Endothelial cell of umbilical vein (primary cell): ENCODE data around the gene SLC22A4. TPM values are rescaled to one million over a fixed set of nuclear protein-coding genes. Genes with fewer than 3 reads are reported as not detected.

Experiments used
- BruUV-seq: library from RNA; stranded (reverse); fragments of 400-500 nt; replicated peaks from 2 replicates; lab custom pipeline; 2021; lab: Mats Ljungman, UMichigan
- CTCF ChIA-PET: fragments of 300-600, 350-600 bp; sonication (Branson Sonifier 250); formaldehyde crosslinking; loops from one replicate; lab custom pipeline; 2021; ENCODE audit warnings: antibody characterized with exemption, inconsistent platforms; lab: Charles Lee
- POLR2A ChIA-PET: fragments of 300-600, 350-600 bp; sonication (Branson Sonifier 250); formaldehyde crosslinking; loops from one replicate; lab custom pipeline; 2021; ENCODE audit warnings: antibody characterized with exemption, inconsistent platforms; lab: Charles Lee
- DNase-seq: peaks from one replicate; pipeline ENCODE4 v3.0.0-alpha.2; 2011; ENCODE audit warnings: low read depth, low spot score
- FAIRE-seq: peaks from 2 replicates; lab custom pipeline; 2011; peaks lifted over from hg19 to GRCh38; lab: Jason Lieb, UNC
- H2AFZ ChIP-seq: 2 replicates; pipeline ENCODE4 v1.6.0; 2012; ENCODE audit warnings: low read depth, low read length, control low read depth, inconsistent platforms
- H3K27ac ChIP-seq: 2 replicates; pipeline ENCODE4 v1.5.1; 2011; ENCODE audit warnings: low read depth, mild to moderate bottlenecking, control low read depth, low read length, moderate library complexity; ENCODE audit not compliant: insufficient read depth
- H3K27me3 ChIP-seq, 2 experiments: 2 replicates each; pipeline versions ENCODE4 v1.6.0 to v1.6.1; 2011; ENCODE audit warnings: low read length in 2 of 2, mixed read lengths in 1 of 2; ENCODE audit not compliant: control insufficient read depth in 2 of 2, insufficient read depth in 2 of 2
- H3K36me3 ChIP-seq, 2 experiments: 2 replicates in 1 of 2; 3 replicates in 1 of 2; pipeline ENCODE4 v1.5.1; 2011; ENCODE audit warnings: low read length in 2 of 2, mild to moderate bottlenecking in 1 of 2, moderate library complexity in 1 of 2; ENCODE audit not compliant: control insufficient read depth in 2 of 2, insufficient read depth in 2 of 2; ENCODE audit errors: extremely low read depth in 1 of 2
- H3K4me1 ChIP-seq: 3 replicates; pipeline ENCODE4 v1.5.1; 2011; ENCODE audit warnings: mild to moderate bottlenecking, low read length; ENCODE audit not compliant: control insufficient read depth, insufficient read depth; ENCODE audit errors: extremely low read depth
- H3K4me2 ChIP-seq: 2 replicates; pipeline ENCODE4 v1.6.1; 2011; ENCODE audit warnings: low read length, control low read depth, mixed read lengths; ENCODE audit not compliant: insufficient read depth
- H3K4me3 ChIP-seq, 3 experiments: fragments of 200-600 bp in 1 of 3; sonication (generic), shearing (Covaris generic) in 1 of 3; replicated peaks in 1 of 3; 2 replicates each; pipeline ENCODE4 v1.5.1; 2011 to 2016; ENCODE audit warnings: control low read depth in 3 of 3, low read length in 3 of 3, mild to moderate bottlenecking in 2 of 3, inconsistent platforms in 1 of 3, low read depth in 1 of 3, moderate library complexity in 1 of 3; ENCODE audit not compliant: insufficient read depth in 1 of 3
- H3K79me2 ChIP-seq: 2 replicates; pipeline ENCODE4 v1.6.0; 2012; ENCODE audit warnings: low read length, inconsistent platforms; ENCODE audit not compliant: control insufficient read depth, insufficient read depth
- H3K9ac ChIP-seq: replicated peaks from 2 replicates; pipeline ENCODE3; 2011; ENCODE audit warnings: low read length, control low read depth; ENCODE audit not compliant: insufficient read depth; ENCODE audit errors: extremely low read depth
- H3K9me1 ChIP-seq: replicated peaks from 3 replicates; pipeline ENCODE4 v1.6.0; 2011; ENCODE audit warnings: mild to moderate bottlenecking, low read length; ENCODE audit not compliant: control insufficient read depth, insufficient read depth; ENCODE audit errors: extremely low read depth
- H3K9me3 ChIP-seq: replicated peaks from 2 replicates; pipeline ENCODE4 v1.5.1; 2012; ENCODE audit warnings: low read length, inconsistent platforms; ENCODE audit not compliant: control insufficient read depth, insufficient read depth
- H4K20me1 ChIP-seq: replicated peaks from 2 replicates; pipeline ENCODE3; 2011; ENCODE audit warnings: mild to moderate bottlenecking, low read length; ENCODE audit not compliant: control insufficient read depth, insufficient read depth; ENCODE audit errors: extremely low read depth
- EZH2 ChIP-seq: IDR thresholded peaks from 2 replicates; pipeline ENCODE4 v1.6.1; 2012; ENCODE audit warnings: borderline replicate concordance, low read depth, mild to moderate bottlenecking, moderate library complexity, low read length, inconsistent platforms; ENCODE audit not compliant: severe bottlenecking
- FOS ChIP-seq: IDR thresholded peaks from 2 replicates; pipeline ENCODE4 v1.6.1; 2011; ENCODE audit warnings: mild to moderate bottlenecking, low read length, moderate library complexity, borderline replicate concordance; ENCODE audit not compliant: insufficient read depth
- GATA2 ChIP-seq: IDR thresholded peaks from 2 replicates; pipeline ENCODE4 v1.7.0; 2011; ENCODE audit warnings: low read depth, mild to moderate bottlenecking, moderate library complexity, mixed read lengths, low read length; ENCODE audit not compliant: insufficient read length, insufficient read depth
- JUN ChIP-seq: IDR thresholded peaks from 2 replicates; pipeline ENCODE4 v1.6.1; 2011; ENCODE audit warnings: borderline replicate concordance, low read depth; ENCODE audit not compliant: insufficient read length, insufficient read depth
- MAX ChIP-seq: IDR thresholded peaks from 2 replicates; pipeline ENCODE4 v1.6.1; 2011; ENCODE audit not compliant: insufficient read depth, insufficient read length
- POLR2AphosphoS5 ChIP-seq: IDR thresholded peaks from 2 replicates; pipeline ENCODE4 v1.6.1; 2012; ENCODE audit warnings: low read depth, mild to moderate bottlenecking, control low read depth, low read length, moderate library complexity; ENCODE audit not compliant: insufficient read depth
- dilution Hi-C: fragments of 300-500 bp; cut with MboI; formaldehyde crosslinking; loops from one replicate; pipeline ENCODE4 v1.15.0; 2019; ENCODE audit warnings: low sequenced_read_pairs; ENCODE audit not compliant: extremely low pct_ligation_motif_present
- intact Hi-C: fragments of 100-400 bp; cut with micrococcal nuclease; formaldehyde crosslinking; loops from one replicate; pipeline ENCODE4 v1.10.0; 2022
- polyA plus RNA-seq, 4 experiments: library from polyadenylated mRNA; depleted of rRNA in 3 of 4; stranded (reverse) in 3 of 4; unstranded in 1 of 4; fragments of >200 nt; gene quantifications; 2 replicates each; pipeline versions ENCODE4 v1.2.1 to v1.2.3, GENCODE V29; 2011 to 2012; ENCODE audit warnings: missing spikeins in 1 of 4
- total RNA-seq: library from RNA; stranded (reverse); gene quantifications from 2 replicates; pipeline ENCODE4 v1.2.3, GENCODE V29; 2021

Gene SLC22A4
- total and polyA plus RNA-seq, 2 donors (not counting 3 experiments of a cell fraction or from before 2014, with no cell fraction given), result 4.9 to 6.9 TPM

- H3K9ac ChIP-seq, result peak overlapping the region; percentile 95
- intact Hi-C loops, result loop anchor here (1.0 to 10.0 kb wide), 4 partner anchors 37 to 529 kb away; partner anchors contain the start of gene IRF1
- dilution Hi-C loops, result no loop called here
Observed at GRCh38 chr5:132295505-132296411, 1.6 kb downstream of the SLC22A4 start.

GRCh38 chr5:132296412-132297016 is 2.3 kb downstream of the SLC22A4 start:
- peak overlapping the region; percentile 95 for H3K9ac ChIP-seq
- no peaks in the 10 kb centered on the region for H3K36me3 ChIP-seq
- no TSS peak for BruUV-seq
- FAIRE-seq (peak; percentile 99), DNase-seq (peak; percentile 98)
- H3K27ac ChIP-seq, result peak overlapping the region; percentile 93
- no peak overlapping the region for H2AFZ ChIP-seq
- H3K27me3 ChIP-seq, result no peaks in the 10 kb centered on the region
- H4K20me1 ChIP-seq, result no peaks in the 10 kb centered on the region
- intact Hi-C loops (loop anchor here (1.0 to 10.0 kb wide), 3 partner anchors 91 to 528 kb away; partner anchors contain the start of gene IRF1), dilution Hi-C loops (no loop called here)
- no peaks in the 10 kb centered on the region for H3K9me1 ChIP-seq
- ChIA-PET POLR2A (no interaction called here), CTCF (interaction anchor here (0.8 to 2.4 kb wide), 11 partner anchors 11 to 204 kb away, joined by 3 to 15 read pairs (median 5); partner anchors contain the start of gene SLC22A5)
- TF ChIP-seq POLR2AphosphoS5 (peak; percentile 59), GATA2 (no peak), MAX (peak; percentile 32), FOS (peak; percentile 33), JUN (peak; percentile 28)
- H3K79me2 ChIP-seq, result peaks cover 10% of the 10 kb centered on the region
- peaks cover 25% of the 10 kb centered on the region for H3K4me1 ChIP-seq
- H3K4me2 ChIP-seq, result peak overlapping the region; percentile 79
- H3K4me3 ChIP-seq, result peak overlapping the region in 1 of 3 experiments; percentile 1
- H3K9me3 ChIP-seq, result no peaks in the 10 kb centered on the region

More at GRCh38 chr5:132295505-132296411, 1.6 kb downstream of the SLC22A4 start:
- H3K27ac ChIP-seq, result peak overlapping the region; percentile 93
- CTCF ChIA-PET, result interaction anchor here (1.0 to 2.4 kb wide), 8 partner anchors 12 to 205 kb away, joined by 3 to 15 read pairs (median 6); partner anchors contain the start of gene SLC22A5
- H3K9me1 ChIP-seq, result no peaks in the 10 kb centered on the region
- DNase-seq (peak; percentile 18), FAIRE-seq (peak; percentile 60)
- no peaks in the 10 kb centered on the region for H4K20me1 ChIP-seq
- BruUV-seq, result TSS peak; percentile 38
- H2AFZ ChIP-seq, result no peak overlapping the region
- no peaks in the 10 kb centered on the region for H3K36me3 ChIP-seq
- POLR2A ChIA-PET, result no interaction called here
- H3K4me3 ChIP-seq, result peak overlapping the region in 2 of 3 experiments; percentile 70 to 72
- H3K27me3 ChIP-seq, result no peaks in the 10 kb centered on the region
- TF ChIP-seq FOS (no peak), EZH2 (no peak), MAX (no peak)
- H3K79me2 ChIP-seq, result peaks cover 10% of the 10 kb centered on the region
- H3K9me3 ChIP-seq, result no peaks in the 10 kb centered on the region
- peaks cover 25% of the 10 kb centered on the region for H3K4me1 ChIP-seq
- H3K4me2 ChIP-seq, result peak overlapping the region; percentile 79
